Breast epithelium (tissue), 4 donors: ENCODE results near the gene CXCR5. TPM values are rescaled to one million over a fixed set of nuclear protein-coding genes. Genes with fewer than 3 reads are reported as not detected.
"Not testable (repeated sequence)": the region's sequence is repeated elsewhere in the genome, so short reads cannot be mapped to it uniquely, and the experiment has no call there.

Experiments
- DNase-seq, 2 donors: peaks; one replicate each; pipeline ENCODE4 v3.0.0-alpha.2; 2019; ENCODE audit warnings: low spot score in 2 of 2
- H3K27ac ChIP-seq, 2 donors: fragments of 200-600 bp; sonication (generic) in 1 of 2; one replicate each; pipeline ENCODE4 v1.5.1; 2016 to 2019; ENCODE audit warnings: mild to moderate bottlenecking in 1 of 2
- H3K27me3 ChIP-seq, 2 donors: fragments of 200-600 bp; sonication (generic) in 1 of 2; one replicate each; pipeline versions ENCODE4 v1.5.1 to v1.6.0; 2017 to 2019; ENCODE audit warnings: control low read depth in 1 of 2, mild to moderate bottlenecking in 1 of 2
- H3K36me3 ChIP-seq: fragments of 200-600 bp; one replicate; pipeline ENCODE4 v1.5.1; 2019
- H3K4me1 ChIP-seq, 2 donors: fragments of 200-600 bp; sonication (generic); one replicate each; pipeline ENCODE4 v1.5.1; 2016 to 2019; ENCODE audit warnings: control low read depth in 1 of 2
- H3K4me3 ChIP-seq, 3 donors: fragments of 200-600 bp; sonication (generic); 1 replicate in 2 of 3; 2 replicates in 1 of 3; pipeline ENCODE4 v1.5.1; 2016 to 2019; ENCODE audit warnings: mild to moderate bottlenecking in 3 of 3, moderate library complexity in 2 of 3
- H3K9me3 ChIP-seq, 2 donors: fragments of 200-600 bp; sonication (generic) in 1 of 2; one replicate each; pipeline ENCODE4 v1.5.1; 2016 to 2019; ENCODE audit warnings: control low read depth in 1 of 2
- POLR2A ChIP-seq: fragments of 450-650 bp; IDR thresholded peaks from one replicate; pipeline ENCODE4 v1.6.1; 2016; ENCODE audit warnings: antibody characterized with exemption, mild to moderate bottlenecking, moderate library complexity
- POLR2AphosphoS5 ChIP-seq, 3 donors: sonication (generic); formaldehyde crosslinking; IDR thresholded peaks; one replicate each; pipeline ENCODE4 v1.6.1; 2017; ENCODE audit warnings: antibody characterized with exemption in 3 of 3
- intact Hi-C: fragments of 100-400 bp; cut with DNase I; formaldehyde crosslinking; loops from one replicate; pipeline ENCODE4 v1.15.1; 2023; ENCODE audit warnings: low total_unique reads
- total RNA-seq, 3 donors: library from RNA; depleted of rRNA; stranded (reverse); fragments of >200 nt; gene quantifications; one replicate each; pipeline ENCODE4 v1.1.0, GENCODE V29; 2016
- TF ChIP-seq, protein P1 (sequence below), 3 donors: fragments of 450-650 bp; IDR thresholded peaks; one replicate each; pipeline ENCODE4 v1.5.1; 2016 to 2017; ENCODE audit warnings: antibody characterized with exemption in 3 of 3, mild to moderate bottlenecking in 3 of 3, moderate library complexity in 3 of 3

The CXCR5 gene
- total RNA-seq, 3 donors from 2014 or later: not detected

DNA sequence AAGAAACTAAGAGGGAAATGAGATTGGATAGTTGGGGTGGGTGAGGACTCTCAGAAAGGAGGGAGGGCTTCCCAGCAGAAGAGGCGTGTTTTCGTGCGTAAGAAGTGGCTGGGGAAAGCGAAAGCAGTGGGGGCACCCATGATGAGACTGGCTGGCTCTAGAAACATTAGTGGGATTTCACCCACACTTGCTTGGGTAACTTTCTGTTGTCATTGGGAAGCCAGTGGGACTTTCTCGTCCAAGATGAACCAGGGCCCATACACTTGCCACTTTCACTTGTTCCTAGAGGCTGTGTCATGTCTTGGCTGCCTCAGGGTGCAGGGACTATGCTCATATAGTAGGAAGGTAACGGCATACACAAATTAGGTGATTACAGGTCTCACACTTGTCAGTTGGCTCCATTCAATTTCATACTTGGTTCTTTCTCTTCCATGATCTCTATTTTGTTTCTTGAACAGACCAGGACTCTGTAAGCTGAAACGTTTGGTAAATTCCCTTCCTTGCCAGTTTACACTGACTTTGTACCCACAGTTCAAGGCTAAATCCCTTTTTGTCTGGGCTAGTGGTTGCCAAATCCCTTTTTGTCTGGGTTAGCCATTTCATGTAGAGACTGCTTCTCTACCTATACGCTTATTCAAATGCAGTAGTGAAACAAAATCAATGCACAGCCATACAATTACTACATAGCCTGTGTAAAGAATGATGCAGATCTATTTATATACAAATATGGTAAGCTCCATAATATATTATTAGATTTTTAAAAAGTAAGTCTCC lies 42.0 kb upstream of the CXCR5 start:
- Histone ChIP-seq H3K27me3 (no peaks in the 10 kb centered on the region), H3K4me3 (no peak overlapping the region), H3K27ac (no peak overlapping the region), H3K4me1 (no peaks in the 10 kb centered on the region), H3K36me3 (no peaks in the 10 kb centered on the region), H3K9me3 (no peaks in the 10 kb centered on the region)
- intact Hi-C loops: no loop called here
- TF ChIP-seq POLR2A (no peak), POLR2AphosphoS5 (IDR thresholded peaks at IDR 0.05) (no peak)
- TF ChIP-seq, protein P1, sequence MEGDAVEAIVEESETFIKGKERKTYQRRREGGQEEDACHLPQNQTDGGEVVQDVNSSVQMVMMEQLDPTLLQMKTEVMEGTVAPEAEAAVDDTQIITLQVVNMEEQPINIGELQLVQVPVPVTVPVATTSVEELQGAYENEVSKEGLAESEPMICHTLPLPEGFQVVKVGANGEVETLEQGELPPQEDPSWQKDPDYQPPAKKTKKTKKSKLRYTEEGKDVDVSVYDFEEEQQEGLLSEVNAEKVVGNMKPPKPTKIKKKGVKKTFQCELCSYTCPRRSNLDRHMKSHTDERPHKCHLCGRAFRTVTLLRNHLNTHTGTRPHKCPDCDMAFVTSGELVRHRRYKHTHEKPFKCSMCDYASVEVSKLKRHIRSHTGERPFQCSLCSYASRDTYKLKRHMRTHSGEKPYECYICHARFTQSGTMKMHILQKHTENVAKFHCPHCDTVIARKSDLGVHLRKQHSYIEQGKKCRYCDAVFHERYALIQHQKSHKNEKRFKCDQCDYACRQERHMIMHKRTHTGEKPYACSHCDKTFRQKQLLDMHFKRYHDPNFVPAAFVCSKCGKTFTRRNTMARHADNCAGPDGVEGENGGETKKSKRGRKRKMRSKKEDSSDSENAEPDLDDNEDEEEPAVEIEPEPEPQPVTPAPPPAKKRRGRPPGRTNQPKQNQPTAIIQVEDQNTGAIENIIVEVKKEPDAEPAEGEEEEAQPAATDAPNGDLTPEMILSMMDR (IDR thresholded peaks at IDR 0.05): no peak
- DNase-seq: no peak

DNA sequence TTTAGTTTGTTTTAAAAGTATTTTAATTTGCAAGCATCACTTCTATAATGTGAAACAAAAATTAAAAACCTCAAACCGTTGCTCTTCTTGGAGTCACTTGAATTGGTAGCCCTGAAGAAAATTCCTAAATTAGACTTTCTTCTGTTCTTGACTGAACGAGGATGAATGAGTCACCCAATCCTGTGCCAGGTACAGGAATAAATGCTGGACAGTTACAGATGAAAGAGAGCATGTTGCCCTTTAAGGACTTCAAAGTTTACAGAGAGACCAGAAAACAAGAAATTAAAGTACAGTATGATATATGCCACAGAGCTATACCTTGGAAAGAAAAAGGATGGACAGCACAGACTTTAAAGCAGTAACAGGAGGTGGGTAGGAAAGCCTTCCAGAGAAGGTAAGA lies 41.3 kb upstream of the CXCR5 start:
- Histone ChIP-seq H3K9me3 (no peaks in the 10 kb centered on the region), H3K27ac (no peak overlapping the region), H3K27me3 (no peaks in the 10 kb centered on the region), H3K4me1 (no peaks in the 10 kb centered on the region), H3K4me3 (no peak overlapping the region), H3K36me3 (no peaks in the 10 kb centered on the region)
- no peak for DNase-seq
- TF ChIP-seq, protein P1 (IDR thresholded peaks at IDR 0.05): no peak
- TF ChIP-seq POLR2A (no peak), POLR2AphosphoS5 (IDR thresholded peaks at IDR 0.05) (no peak)
- intact Hi-C loops: no loop called here

DNA sequence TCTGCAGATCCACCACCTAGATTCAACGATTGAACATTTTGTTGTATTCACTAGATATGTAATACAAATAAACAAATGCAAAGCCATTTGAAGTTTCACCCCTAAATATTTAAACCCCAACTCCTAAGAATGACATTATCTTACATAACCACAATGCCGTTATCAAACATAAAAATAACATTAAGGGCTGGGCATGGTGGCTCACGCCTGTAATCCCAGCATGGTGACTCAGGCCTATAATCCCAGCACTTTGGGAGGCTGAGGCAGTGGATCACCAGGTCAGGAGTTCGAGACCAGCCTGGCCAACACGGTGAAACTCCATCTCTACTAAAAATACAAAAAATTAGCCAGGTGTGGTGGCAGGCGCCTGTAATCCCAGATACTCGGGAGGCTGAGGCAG lies 40.8 kb upstream of the CXCR5 start:
- H3K27me3 ChIP-seq, H3K36me3 ChIP-seq, H3K4me3 ChIP-seq, DNase-seq, H3K9me3 ChIP-seq, intact Hi-C loops, H3K4me1 ChIP-seq, H3K27ac ChIP-seq: not testable (repeated sequence)

DNA sequence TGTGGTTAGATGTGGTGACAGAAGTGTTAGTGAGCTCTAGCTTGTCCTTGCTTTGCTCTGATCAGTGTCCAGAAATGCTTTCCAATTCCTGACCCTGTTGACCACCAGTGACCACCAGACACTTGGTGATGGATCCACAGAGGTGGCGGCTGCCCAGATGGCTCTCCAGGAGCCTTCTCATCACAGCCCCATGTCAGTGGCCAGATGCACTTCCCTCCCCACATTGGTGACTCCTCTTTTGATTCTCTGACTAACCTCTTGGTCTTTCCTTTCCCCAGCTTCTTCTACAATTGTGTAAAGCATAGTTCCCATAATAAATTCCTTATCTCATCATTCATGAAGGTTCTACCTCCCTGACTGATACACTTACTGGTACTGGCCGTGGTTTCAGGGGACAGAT lies 40.1 kb upstream of the CXCR5 start:
- intact Hi-C loops: no loop called here
- Histone ChIP-seq H3K4me3 (no peak overlapping the region), H3K9me3 (no peaks in the 10 kb centered on the region), H3K36me3 (no peaks in the 10 kb centered on the region), H3K27ac (no peak overlapping the region), H3K27me3 (no peaks in the 10 kb centered on the region), H3K4me1 (no peaks in the 10 kb centered on the region)
- no peak for TF ChIP-seq POLR2AphosphoS5 (IDR thresholded peaks at IDR 0.05)
- DNase-seq: no peak

DNA sequence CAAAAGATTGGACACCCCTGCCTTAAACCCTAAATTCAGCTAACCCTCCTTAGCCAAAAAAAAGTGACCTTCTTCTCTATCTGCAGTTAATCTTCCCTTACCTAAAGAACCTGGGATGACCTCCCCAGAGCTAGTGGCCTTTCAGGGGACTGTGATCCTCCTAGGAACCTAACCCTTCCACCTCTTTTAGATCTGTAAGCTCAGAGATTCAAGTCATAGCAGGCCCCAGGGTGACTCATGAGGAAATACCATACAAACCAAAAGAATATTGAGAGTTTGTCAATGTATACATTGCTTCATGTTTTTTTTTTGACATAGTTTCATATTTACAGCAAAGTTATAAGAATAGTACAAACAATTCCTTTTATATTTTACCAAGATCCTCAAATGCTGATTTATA lies 38.3 kb upstream of the CXCR5 start:
- no peak for TF ChIP-seq POLR2A
- no peak for TF ChIP-seq POLR2AphosphoS5 (IDR thresholded peaks at IDR 0.05)
- TF ChIP-seq, protein P1 (IDR thresholded peaks at IDR 0.05): no peak
- H3K27me3 ChIP-seq: no peaks in the 10 kb centered on the region
- intact Hi-C loops: no loop called here
- H3K4me3 ChIP-seq: no peak overlapping the region
- H3K36me3 ChIP-seq: no peaks in the 10 kb centered on the region
- H3K27ac ChIP-seq: no peak overlapping the region
- H3K9me3 ChIP-seq: no peaks in the 10 kb centered on the region
- no peaks in the 10 kb centered on the region for H3K4me1 ChIP-seq
- DNase-seq: no peak

DNA sequence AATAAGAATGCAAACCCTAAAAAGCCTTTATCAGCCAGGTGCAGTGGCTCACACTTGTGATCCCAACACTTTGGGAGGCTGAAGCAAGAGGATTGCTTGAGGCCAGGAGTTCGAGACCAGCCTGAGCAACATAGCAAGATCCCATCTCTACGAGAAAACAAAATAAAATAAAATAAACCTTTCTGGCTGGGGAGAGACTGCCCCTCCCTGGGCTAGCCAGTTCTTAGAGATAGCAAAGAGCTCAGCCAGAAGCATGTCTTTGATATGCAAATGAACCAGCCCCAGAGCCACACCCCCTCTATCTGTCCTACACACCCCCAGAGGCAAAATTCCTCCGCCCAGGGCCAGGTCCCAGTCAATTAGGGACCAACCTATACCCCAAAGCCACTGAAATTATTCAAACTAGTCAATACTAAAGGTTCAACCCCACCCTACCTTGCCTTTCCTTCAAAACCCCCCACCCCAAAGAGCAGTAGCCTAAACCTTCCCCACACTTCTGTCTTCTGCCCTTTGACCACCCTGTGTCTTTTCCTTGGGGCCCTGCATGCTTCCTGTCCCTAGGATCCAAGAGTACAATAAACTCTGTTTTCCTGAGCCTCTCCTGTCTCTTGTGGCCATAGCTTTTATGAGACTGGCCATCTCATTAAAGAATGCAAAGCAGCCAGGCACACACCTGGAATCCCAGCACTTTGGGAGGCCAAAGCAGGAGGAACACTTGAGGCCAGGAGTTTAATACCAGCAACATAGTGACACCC lies 37.3 kb upstream of the CXCR5 start:
- TF ChIP-seq, protein P1 (IDR thresholded peaks at IDR 0.05): no peak
- TF ChIP-seq POLR2AphosphoS5 (IDR thresholded peaks at IDR 0.05) (no peak), POLR2A (no peak)
- Histone ChIP-seq H3K27ac (no peak overlapping the region), H3K4me3 (no peak overlapping the region), H3K9me3 (no peaks in the 10 kb centered on the region), H3K4me1 (no peaks in the 10 kb centered on the region), H3K36me3 (no peaks in the 10 kb centered on the region), H3K27me3 (no peaks in the 10 kb centered on the region)
- intact Hi-C loops: no loop called here
- DNase-seq: no peak
